Peyer's patch (tissue), 4 donors: Measurements from ENCODE around the gene NOTCH2.

Experiments used
- POLR2A ChIP-seq, 2 donors: fragments of 450-650 bp; IDR thresholded peaks; one replicate each; pipeline ENCODE4 v1.5.1; 2017; ENCODE audit warnings: antibody characterized with exemption in 2 of 2, mild to moderate bottlenecking in 2 of 2, moderate library complexity in 2 of 2
- TF ChIP-seq, protein P1 (sequence below), 6 experiments: fragments of 450-650 bp in 4 of 6; fragments of 200-600 bp in 2 of 6; sonication (generic) in 1 of 6; IDR thresholded peaks; one replicate each; pipeline ENCODE4 v1.5.1; 2017 to 2019; ENCODE audit warnings: antibody characterized with exemption in 6 of 6, mild to moderate bottlenecking in 3 of 6, moderate library complexity in 1 of 6

DNA sequence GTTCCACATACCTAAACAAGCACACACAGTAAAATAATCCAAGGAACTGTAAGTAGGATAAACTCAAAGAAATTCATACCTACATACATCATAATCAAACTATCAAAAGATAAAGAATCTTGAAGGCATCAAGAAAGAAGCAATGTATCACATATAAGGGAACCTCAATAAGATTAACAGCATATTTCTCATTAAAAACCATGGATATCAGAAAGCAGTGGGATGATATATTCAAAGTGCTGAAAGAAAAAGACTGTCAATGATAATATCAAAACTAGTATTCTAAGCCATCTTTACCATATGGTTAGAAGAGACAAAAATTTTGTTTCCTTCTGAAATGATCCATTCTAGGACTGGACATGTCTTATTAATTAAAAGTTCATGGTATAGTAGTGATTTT is 136.1 kb downstream of the NOTCH2 start:
- TF ChIP-seq, protein P1, sequence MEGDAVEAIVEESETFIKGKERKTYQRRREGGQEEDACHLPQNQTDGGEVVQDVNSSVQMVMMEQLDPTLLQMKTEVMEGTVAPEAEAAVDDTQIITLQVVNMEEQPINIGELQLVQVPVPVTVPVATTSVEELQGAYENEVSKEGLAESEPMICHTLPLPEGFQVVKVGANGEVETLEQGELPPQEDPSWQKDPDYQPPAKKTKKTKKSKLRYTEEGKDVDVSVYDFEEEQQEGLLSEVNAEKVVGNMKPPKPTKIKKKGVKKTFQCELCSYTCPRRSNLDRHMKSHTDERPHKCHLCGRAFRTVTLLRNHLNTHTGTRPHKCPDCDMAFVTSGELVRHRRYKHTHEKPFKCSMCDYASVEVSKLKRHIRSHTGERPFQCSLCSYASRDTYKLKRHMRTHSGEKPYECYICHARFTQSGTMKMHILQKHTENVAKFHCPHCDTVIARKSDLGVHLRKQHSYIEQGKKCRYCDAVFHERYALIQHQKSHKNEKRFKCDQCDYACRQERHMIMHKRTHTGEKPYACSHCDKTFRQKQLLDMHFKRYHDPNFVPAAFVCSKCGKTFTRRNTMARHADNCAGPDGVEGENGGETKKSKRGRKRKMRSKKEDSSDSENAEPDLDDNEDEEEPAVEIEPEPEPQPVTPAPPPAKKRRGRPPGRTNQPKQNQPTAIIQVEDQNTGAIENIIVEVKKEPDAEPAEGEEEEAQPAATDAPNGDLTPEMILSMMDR (IDR thresholded peaks at IDR 0.05), result no peak
- TF ChIP-seq POLR2A (IDR thresholded peaks at IDR 0.05), result no peak
